Glomerular visceral epithelial cell (primary cell): ENCODE results near the gene CKMT1A.

Experiments used
- DNase-seq: peaks from one replicate; pipeline ENCODE4 v3.0.0-alpha.2; 2016; ENCODE audit errors: extremely low spot score

The CKMT1A gene

DNA sequence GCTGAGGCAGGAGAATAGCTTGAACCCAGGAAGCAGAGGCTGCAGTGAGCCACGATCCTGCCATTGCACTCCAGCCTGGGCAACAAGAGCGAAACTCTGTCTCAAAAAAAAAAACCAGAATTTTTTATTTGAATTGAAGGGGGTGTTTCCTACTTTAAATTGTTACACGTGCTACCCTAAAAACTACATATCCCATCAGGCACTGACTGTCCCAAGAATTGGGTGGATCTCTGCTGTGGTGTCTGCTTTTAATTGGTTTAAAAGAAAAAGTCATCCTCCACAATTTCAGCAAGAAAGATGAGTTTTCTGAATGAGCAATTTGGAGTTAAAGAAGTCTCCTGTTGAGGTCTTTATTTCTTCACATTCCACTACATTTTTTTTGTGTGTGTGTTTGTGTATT, 54.7 kb downstream of the CKMT1A start:
- no peak for DNase-seq
